IPS-15b (cell line): Measurements from ENCODE around the gene MFAP2.
"Not testable (repeated sequence)": the region's sequence is repeated elsewhere in the genome, so short reads cannot be mapped to it uniquely, and the experiment has no call there.

ENCODE experiments used
- H3K27me3 ChIP-seq: one replicate; pipeline ENCODE4 v1.6.1; 2013; ENCODE audit warnings: low read length; ENCODE audit not compliant: control insufficient read depth, insufficient read depth
- H3K36me3 ChIP-seq: one replicate; pipeline ENCODE4 v1.6.1; 2013; ENCODE audit warnings: low read length; ENCODE audit not compliant: control insufficient read depth, insufficient read depth
- H3K4me1 ChIP-seq: one replicate; pipeline ENCODE4 v1.6.1; 2013; ENCODE audit warnings: mild to moderate bottlenecking, low read length; ENCODE audit not compliant: control insufficient read depth, insufficient read depth
- H3K4me3 ChIP-seq: one replicate; pipeline ENCODE4 v1.5.1; 2013; ENCODE audit warnings: low read depth, low read length
- H3K9ac ChIP-seq: one replicate; pipeline ENCODE4 v1.6.1; 2013; ENCODE audit warnings: low read depth, mild to moderate bottlenecking, low read length
- H3K9me3 ChIP-seq: one replicate; pipeline ENCODE4 v1.6.1; 2013; ENCODE audit warnings: mild to moderate bottlenecking, low read length; ENCODE audit not compliant: control insufficient read depth, insufficient read depth

MFAP2 gene

GRCh38 chr1:16952376-16952775 lies 28.0 kb downstream of the MFAP2 start:
- not testable (repeated sequence) for H3K9ac ChIP-seq, H3K27me3 ChIP-seq, H3K4me1 ChIP-seq, H3K4me3 ChIP-seq, H3K9me3 ChIP-seq
- H3K36me3 ChIP-seq = peaks cover 39% of the 10 kb centered on the region

- H3K9me3 ChIP-seq, H3K9ac ChIP-seq, H3K4me1 ChIP-seq, H3K27me3 ChIP-seq, H3K4me3 ChIP-seq: not testable (repeated sequence)
- H3K36me3 ChIP-seq = peaks cover 14% of the 10 kb centered on the region
These were observed 31.4 kb downstream of the MFAP2 start for GRCh38 chr1:16949026-16949425.

DNA sequence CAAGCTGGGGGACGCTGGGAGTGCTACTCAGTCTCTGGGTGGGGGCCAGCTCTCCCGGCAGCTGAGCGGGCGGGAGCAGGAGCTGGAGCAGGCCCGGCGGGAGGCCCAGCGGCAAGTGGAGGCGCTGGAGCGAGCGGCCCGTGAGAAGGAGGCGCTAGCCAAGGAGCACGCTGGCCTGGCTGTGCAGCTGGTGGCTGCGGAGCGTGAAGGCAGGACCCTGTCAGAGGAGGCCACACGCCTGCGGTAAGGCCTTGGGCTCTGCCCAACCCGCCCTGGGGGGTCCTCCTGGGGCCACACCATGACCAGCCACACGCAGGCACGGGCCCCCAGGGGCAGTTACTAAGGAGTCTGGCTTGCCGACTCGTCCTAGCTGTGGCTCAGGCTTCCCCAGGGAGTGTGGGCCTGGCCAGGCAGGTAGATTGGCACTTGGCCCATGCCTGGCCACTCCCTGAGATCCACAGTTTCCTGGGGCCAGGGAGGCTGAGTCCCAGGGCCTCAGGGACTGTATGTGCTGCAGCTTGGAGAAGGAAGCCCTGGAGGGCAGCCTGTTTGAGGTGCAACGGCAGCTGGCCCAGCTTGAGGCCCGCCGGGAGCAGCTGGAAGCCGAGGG lies 32.0 kb downstream of the MFAP2 start:
- not testable (repeated sequence) for H3K4me3 ChIP-seq, H3K9ac ChIP-seq, H3K4me1 ChIP-seq, H3K9me3 ChIP-seq, H3K27me3 ChIP-seq
- H3K36me3 ChIP-seq = peaks cover 18% of the 10 kb centered on the region

GRCh38 chr1:16946646-16947045 lies 33.8 kb downstream of the MFAP2 start:
- no peaks in the 10 kb centered on the region for H3K9me3 ChIP-seq
- H3K36me3 ChIP-seq = peaks cover 25% of the 10 kb centered on the region
- H3K4me3 ChIP-seq = no peak overlapping the region
- H3K9ac ChIP-seq = no peak overlapping the region
- H3K27me3 ChIP-seq = no peaks in the 10 kb centered on the region
- H3K4me1 ChIP-seq = no peaks in the 10 kb centered on the region

DNA sequence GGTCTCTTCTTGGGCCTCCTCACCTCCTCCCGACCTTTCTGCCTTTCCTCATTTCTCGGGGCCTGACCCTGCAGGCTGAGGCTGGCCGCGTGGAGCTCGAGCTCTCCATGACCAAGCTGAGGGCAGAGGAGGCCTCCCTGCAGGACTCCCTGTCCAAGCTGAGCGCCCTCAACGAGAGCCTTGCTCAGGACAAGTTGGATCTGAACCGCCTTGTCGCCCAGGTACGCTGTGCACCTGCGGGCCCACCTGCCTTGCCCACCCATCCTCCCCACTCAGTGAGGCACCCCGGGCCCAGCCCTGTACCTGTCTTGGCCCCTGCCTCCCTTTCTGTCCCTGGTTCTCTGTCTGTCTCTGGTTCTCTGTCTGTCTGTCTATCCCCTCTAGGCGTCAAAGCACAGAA lies 34.2 kb downstream of the MFAP2 start:
- not testable (repeated sequence) for H3K4me3 ChIP-seq, H3K9me3 ChIP-seq, H3K27me3 ChIP-seq, H3K4me1 ChIP-seq, H3K9ac ChIP-seq
- H3K36me3 ChIP-seq = peaks cover 25% of the 10 kb centered on the region

GRCh38 chr1:16945512-16945911 lies 34.9 kb downstream of the MFAP2 start:
- peaks cover 25% of the 10 kb centered on the region for H3K36me3 ChIP-seq
- H3K4me1 ChIP-seq, H3K4me3 ChIP-seq, H3K9ac ChIP-seq, H3K27me3 ChIP-seq, H3K9me3 ChIP-seq: not testable (repeated sequence)

- no peaks in the 10 kb centered on the region for H3K27me3 ChIP-seq
- H3K4me3 ChIP-seq = no peak overlapping the region
- H3K36me3 ChIP-seq = peaks cover 21% of the 10 kb centered on the region
- no peak overlapping the region for H3K9ac ChIP-seq
- no peaks in the 10 kb centered on the region for H3K9me3 ChIP-seq
- H3K4me1 ChIP-seq = no peaks in the 10 kb centered on the region
These were observed 36.4 kb downstream of the MFAP2 start for GRCh38 chr1:16944038-16944437.

GRCh38 chr1:16939386-16940180 lies 40.8 kb downstream of the MFAP2 start:
- peak overlapping the region; percentile 22 for H3K4me3 ChIP-seq
- H3K9me3 ChIP-seq, H3K9ac ChIP-seq, H3K27me3 ChIP-seq, H3K4me1 ChIP-seq: not testable (repeated sequence)
- H3K36me3 ChIP-seq = peaks cover 25% of the 10 kb centered on the region

DNA sequence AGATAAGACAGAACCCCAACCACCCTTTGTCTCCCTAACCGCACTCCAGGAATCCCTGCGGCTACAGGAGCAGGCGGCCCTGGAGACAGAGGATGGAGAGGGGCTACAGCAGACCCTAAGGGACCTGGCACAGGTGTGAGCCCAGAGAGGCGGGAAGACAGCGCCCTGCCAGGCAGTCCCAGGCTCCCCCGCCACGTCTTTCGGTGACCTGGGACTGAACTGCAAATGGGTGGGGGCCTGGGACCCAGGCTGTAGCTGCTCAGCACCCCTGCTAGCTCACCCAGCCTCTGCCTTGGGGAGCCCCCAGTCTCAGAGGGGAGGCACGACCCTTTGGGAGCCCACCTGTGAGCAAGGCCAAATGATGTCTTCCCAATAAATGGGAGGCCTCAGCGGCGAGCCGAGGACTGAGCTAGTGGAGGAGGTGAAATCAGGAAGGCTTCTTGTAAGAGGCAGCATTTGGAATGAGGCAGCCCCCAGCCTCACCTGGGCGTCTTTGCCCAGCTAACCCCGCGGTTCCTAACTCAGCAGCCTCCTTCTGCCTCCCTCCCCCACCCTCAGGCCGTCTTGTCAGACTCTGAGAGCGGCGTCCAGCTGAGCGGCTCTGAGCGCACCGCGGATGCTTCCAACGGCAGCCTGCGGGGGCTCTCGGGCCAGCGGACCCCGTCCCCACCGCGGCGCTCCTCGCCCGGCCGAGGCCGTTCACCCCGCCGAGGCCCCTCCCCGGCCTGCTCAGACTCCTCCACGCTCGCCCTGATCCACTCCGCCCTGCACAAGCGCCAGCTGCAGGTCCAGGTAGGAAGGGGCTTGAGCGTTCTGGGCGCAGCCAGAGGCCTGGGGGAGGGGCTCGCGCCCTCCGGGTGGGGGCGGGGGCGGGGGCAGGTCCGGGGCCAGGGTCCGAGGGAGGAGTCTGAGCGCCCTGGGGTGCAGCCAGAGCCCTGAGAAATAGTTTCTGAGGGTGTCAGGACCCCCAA lies 41.8 kb downstream of the MFAP2 start:
- H3K27me3 ChIP-seq = no peaks in the 10 kb centered on the region
- peaks cover 19% of the 10 kb centered on the region for H3K36me3 ChIP-seq
- H3K4me3 ChIP-seq = peak overlapping the region; percentile 48
- H3K9ac ChIP-seq = no peak overlapping the region
- peaks cover 2% of the 10 kb centered on the region for H3K4me1 ChIP-seq
- no peaks in the 10 kb centered on the region for H3K9me3 ChIP-seq

- not testable (repeated sequence) for H3K4me3 ChIP-seq, H3K9me3 ChIP-seq, H3K9ac ChIP-seq, H3K27me3 ChIP-seq, H3K4me1 ChIP-seq
- H3K36me3 ChIP-seq = peaks cover 12% of the 10 kb centered on the region
These were observed 43.8 kb downstream of the MFAP2 start for GRCh38 chr1:16936580-16936979.

- not testable (repeated sequence) for H3K9ac ChIP-seq, H3K9me3 ChIP-seq, H3K4me1 ChIP-seq, H3K27me3 ChIP-seq, H3K4me3 ChIP-seq
- H3K36me3 ChIP-seq = peaks cover 12% of the 10 kb centered on the region
These were observed 46.5 kb downstream of the MFAP2 start for GRCh38 chr1:16933945-16934344.
